Panc1 (cell line): ENCODE measurements around the gene TTC39B. TPM values are rescaled to one million over a fixed set of nuclear protein-coding genes. Genes with fewer than 3 reads are reported as not detected.

Source experiments
- ATAC-seq: fragments of 200-7000 bp; cut with Tn5 transposase; 2 replicates; pipeline ENCODE4 v1.9.1; 2020; ENCODE audit warnings: mild to moderate bottlenecking, moderate library complexity
- BruUV-seq: library from RNA; stranded (reverse); fragments of 400-500 nt; replicated peaks from 2 replicates; lab custom pipeline; 2021; lab: Mats Ljungman, UMichigan
- CTCF ChIA-PET: fragments of 300-600 bp; sonication (Branson Sonifier 250); formaldehyde crosslinking; loops from one replicate; lab custom pipeline; 2022; ENCODE audit warnings: antibody characterized with exemption; lab: Charles Lee
- POLR2A ChIA-PET: fragments of 300-600 bp; sonication (Branson Sonifier 250); formaldehyde crosslinking; loops from one replicate; lab custom pipeline; 2022; ENCODE audit warnings: antibody characterized with exemption; lab: Charles Lee
- DNase-seq: peaks from one replicate; pipeline ENCODE4 v3.0.0-alpha.2; 2010; ENCODE audit warnings: low read depth, low spot score
- H3K27ac ChIP-seq: 2 replicates; pipeline ENCODE4 v1.5.1; 2011; ENCODE audit warnings: mild to moderate bottlenecking, low read length, inconsistent platforms
- H3K27me3 ChIP-seq: fragments of 200-500 bp; sonication (Bioruptor generic); 2 replicates; pipeline ENCODE4 v1.6.0; 2014; ENCODE audit warnings: low read length, inconsistent platforms; ENCODE audit not compliant: control insufficient read depth, insufficient read depth
- H3K36me3 ChIP-seq: fragments of 200-500 bp; sonication (Bioruptor generic); 2 replicates; pipeline ENCODE4 v1.5.1; 2014; ENCODE audit warnings: inconsistent platforms, mild to moderate bottlenecking, low read length, moderate library complexity; ENCODE audit not compliant: control insufficient read depth, insufficient read depth
- H3K4me1 ChIP-seq: 2 replicates; pipeline ENCODE4 v1.5.1; 2011; ENCODE audit warnings: inconsistent platforms, mild to moderate bottlenecking, low read length, moderate library complexity; ENCODE audit not compliant: control insufficient read depth, insufficient read depth
- H3K4me3 ChIP-seq, 2 experiments: 2 replicates each; pipeline ENCODE4 v1.5.1; 2011 to 2012; ENCODE audit warnings: low read depth in 2 of 2, low read length in 2 of 2, mild to moderate bottlenecking in 2 of 2, inconsistent platforms in 1 of 2, moderate library complexity in 1 of 2
- H3K9me3 ChIP-seq: fragments of 200-500 bp; sonication (Bioruptor generic); 2 replicates; pipeline ENCODE4 v1.5.1; 2014; ENCODE audit warnings: low read depth, mild to moderate bottlenecking, inconsistent platforms, low read length, moderate library complexity; ENCODE audit not compliant: control insufficient read depth, insufficient read depth
- POLR2AphosphoS5 ChIP-seq: IDR thresholded peaks from 2 replicates; pipeline ENCODE4 v1.6.1; 2012; ENCODE audit warnings: mild to moderate bottlenecking, low read depth, low read length, moderate library complexity
- SIN3A ChIP-seq: IDR thresholded peaks from 2 replicates; pipeline ENCODE4 v1.6.1; 2012; ENCODE audit warnings: low read depth, mild to moderate bottlenecking, low read length, moderate library complexity, borderline replicate concordance; ENCODE audit not compliant: insufficient read depth
- TCF7L2 ChIP-seq: IDR thresholded peaks from 2 replicates; pipeline ENCODE4 v1.6.1; 2011; ENCODE audit warnings: mild to moderate bottlenecking, low read depth, low read length, inconsistent platforms
- in situ Hi-C: cut with HindIII; loops from 2 replicates; pipeline ENCODE4 v1.10.0; 2016; ENCODE audit warnings: low sequenced_read_pairs, low pct_unique_long_range_greater_than_20kb
- intact Hi-C: fragments of 100-400 bp; cut with micrococcal nuclease; formaldehyde crosslinking; loops from one replicate; pipeline ENCODE4 v1.10.0; 2022; ENCODE audit not compliant: unreplicated experiment
- total RNA-seq: library from RNA; stranded (reverse); gene quantifications from one replicate; pipeline ENCODE4 v1.2.1, GENCODE V29; 2021; ENCODE audit not compliant: unreplicated experiment
- TF ChIP-seq, protein P1 (sequence below), 2 experiments: IDR thresholded peaks; 2 replicates each; pipeline ENCODE4 v1.6.1; 2011 to 2012; ENCODE audit warnings: low read depth in 2 of 2, control low read depth in 1 of 2, low read length in 1 of 2, mild to moderate bottlenecking in 1 of 2, moderate library complexity in 1 of 2; ENCODE audit not compliant: insufficient read depth in 1 of 2
- TF ChIP-seq, protein P2 (sequence below): fragments of 450-650 bp; IDR thresholded peaks from 2 replicates; pipeline ENCODE4 v1.5.1; 2017; ENCODE audit warnings: mild to moderate bottlenecking

The TTC39B gene
- total RNA-seq, 1 experiment from 2014 or later: 1.6 TPM

GRCh38 chr9:15333376-15333881, 26.4 kb upstream of the TTC39B start:
- Histone ChIP-seq H3K36me3 (no peaks in the 10 kb centered on the region), H3K4me3 (no peak overlapping the region), H3K27me3 (no peaks in the 10 kb centered on the region), H3K27ac (no peak overlapping the region), H3K9me3 (no peaks in the 10 kb centered on the region), H3K4me1 (no peaks in the 10 kb centered on the region)
- no TSS peak for BruUV-seq
- DNase-seq (no peak), ATAC-seq (no peak)
- intact Hi-C loops (no loop called here), in situ Hi-C loops (no loop called here)
- ChIA-PET CTCF (no interaction called here), POLR2A (no interaction called here)
- TF ChIP-seq TCF7L2 (no peak), POLR2AphosphoS5 (no peak), SIN3A (no peak)
- TF ChIP-seq, protein P1, sequence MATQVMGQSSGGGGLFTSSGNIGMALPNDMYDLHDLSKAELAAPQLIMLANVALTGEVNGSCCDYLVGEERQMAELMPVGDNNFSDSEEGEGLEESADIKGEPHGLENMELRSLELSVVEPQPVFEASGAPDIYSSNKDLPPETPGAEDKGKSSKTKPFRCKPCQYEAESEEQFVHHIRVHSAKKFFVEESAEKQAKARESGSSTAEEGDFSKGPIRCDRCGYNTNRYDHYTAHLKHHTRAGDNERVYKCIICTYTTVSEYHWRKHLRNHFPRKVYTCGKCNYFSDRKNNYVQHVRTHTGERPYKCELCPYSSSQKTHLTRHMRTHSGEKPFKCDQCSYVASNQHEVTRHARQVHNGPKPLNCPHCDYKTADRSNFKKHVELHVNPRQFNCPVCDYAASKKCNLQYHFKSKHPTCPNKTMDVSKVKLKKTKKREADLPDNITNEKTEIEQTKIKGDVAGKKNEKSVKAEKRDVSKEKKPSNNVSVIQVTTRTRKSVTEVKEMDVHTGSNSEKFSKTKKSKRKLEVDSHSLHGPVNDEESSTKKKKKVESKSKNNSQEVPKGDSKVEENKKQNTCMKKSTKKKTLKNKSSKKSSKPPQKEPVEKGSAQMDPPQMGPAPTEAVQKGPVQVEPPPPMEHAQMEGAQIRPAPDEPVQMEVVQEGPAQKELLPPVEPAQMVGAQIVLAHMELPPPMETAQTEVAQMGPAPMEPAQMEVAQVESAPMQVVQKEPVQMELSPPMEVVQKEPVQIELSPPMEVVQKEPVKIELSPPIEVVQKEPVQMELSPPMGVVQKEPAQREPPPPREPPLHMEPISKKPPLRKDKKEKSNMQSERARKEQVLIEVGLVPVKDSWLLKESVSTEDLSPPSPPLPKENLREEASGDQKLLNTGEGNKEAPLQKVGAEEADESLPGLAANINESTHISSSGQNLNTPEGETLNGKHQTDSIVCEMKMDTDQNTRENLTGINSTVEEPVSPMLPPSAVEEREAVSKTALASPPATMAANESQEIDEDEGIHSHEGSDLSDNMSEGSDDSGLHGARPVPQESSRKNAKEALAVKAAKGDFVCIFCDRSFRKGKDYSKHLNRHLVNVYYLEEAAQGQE (IDR thresholded peaks at IDR 0.05; ENCODE audit: insufficient read depth in 1 of 2, low read depth in 2 of 2, low read length in 1 of 2): no peak
- TF ChIP-seq, protein P2, sequence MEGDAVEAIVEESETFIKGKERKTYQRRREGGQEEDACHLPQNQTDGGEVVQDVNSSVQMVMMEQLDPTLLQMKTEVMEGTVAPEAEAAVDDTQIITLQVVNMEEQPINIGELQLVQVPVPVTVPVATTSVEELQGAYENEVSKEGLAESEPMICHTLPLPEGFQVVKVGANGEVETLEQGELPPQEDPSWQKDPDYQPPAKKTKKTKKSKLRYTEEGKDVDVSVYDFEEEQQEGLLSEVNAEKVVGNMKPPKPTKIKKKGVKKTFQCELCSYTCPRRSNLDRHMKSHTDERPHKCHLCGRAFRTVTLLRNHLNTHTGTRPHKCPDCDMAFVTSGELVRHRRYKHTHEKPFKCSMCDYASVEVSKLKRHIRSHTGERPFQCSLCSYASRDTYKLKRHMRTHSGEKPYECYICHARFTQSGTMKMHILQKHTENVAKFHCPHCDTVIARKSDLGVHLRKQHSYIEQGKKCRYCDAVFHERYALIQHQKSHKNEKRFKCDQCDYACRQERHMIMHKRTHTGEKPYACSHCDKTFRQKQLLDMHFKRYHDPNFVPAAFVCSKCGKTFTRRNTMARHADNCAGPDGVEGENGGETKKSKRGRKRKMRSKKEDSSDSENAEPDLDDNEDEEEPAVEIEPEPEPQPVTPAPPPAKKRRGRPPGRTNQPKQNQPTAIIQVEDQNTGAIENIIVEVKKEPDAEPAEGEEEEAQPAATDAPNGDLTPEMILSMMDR: no peak

DNA sequence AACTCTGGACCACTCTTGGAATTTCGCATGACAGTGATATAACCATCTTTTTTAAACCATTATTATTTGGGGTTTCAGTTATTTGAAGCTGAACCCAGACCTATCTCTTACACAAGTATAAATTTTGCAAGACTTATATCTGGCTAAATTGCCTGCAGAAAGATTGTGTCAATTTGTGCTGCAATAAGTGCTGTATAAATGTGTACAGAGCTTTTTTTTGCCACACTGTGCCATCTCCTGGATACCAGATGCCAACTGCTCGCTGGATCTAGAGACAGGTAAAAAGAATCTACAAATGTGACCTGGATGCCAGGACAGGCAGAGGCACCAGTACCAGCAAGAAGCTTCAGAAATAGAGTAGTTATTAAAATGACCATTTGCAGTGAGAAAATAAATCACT, 25.9 kb upstream of the TTC39B start:
- DNase-seq (no peak), ATAC-seq (no peak)
- Histone ChIP-seq H3K36me3 (no peaks in the 10 kb centered on the region), H3K9me3 (no peaks in the 10 kb centered on the region), H3K4me1 (no peaks in the 10 kb centered on the region), H3K27me3 (no peaks in the 10 kb centered on the region), H3K27ac (no peak overlapping the region), H3K4me3 (no peak overlapping the region)
- in situ Hi-C loops: no loop called here
- intact Hi-C loops: no loop called here
- ChIA-PET CTCF (no interaction called here), POLR2A (no interaction called here)
- no TSS peak for BruUV-seq
- TF ChIP-seq, protein P2: no peak
- no peak for TF ChIP-seq POLR2AphosphoS5
- TF ChIP-seq SIN3A: no peak
- TF ChIP-seq, protein P1 (IDR thresholded peaks at IDR 0.05; ENCODE audit: insufficient read depth in 1 of 2, low read depth in 2 of 2, low read length in 1 of 2): no peak
